CD4-positive, alpha-beta T cell (primary cell): ENCODE measurements around the gene CABCOCO1. TPM values are rescaled to one million over a fixed set of nuclear protein-coding genes. Genes with fewer than 3 reads are reported as not detected.

ENCODE experiments used
- ATAC-seq: fragments of 200-7000 bp; cut with Tn5 transposase; one replicate; pipeline ENCODE4 v1.10.0; 2022; ENCODE audit warnings: mild to moderate bottlenecking; ENCODE audit not compliant: poor library complexity
- CTCF ChIA-PET: fragments of 350-600 bp; sonication (Branson Sonifier 250); formaldehyde crosslinking; loops from one replicate; lab custom pipeline; 2021; ENCODE audit warnings: antibody characterized with exemption, inconsistent platforms; lab: Charles Lee
- POLR2A ChIA-PET: fragments of 350-600 bp; sonication (Branson Sonifier 250); formaldehyde crosslinking; loops from one replicate; lab custom pipeline; 2021; ENCODE audit warnings: antibody characterized with exemption, inconsistent platforms; lab: Charles Lee
- DNase-seq, 14 experiments: peaks; one replicate each; pipeline ENCODE4 v3.0.0-alpha.2; 2013 to 2020; ENCODE audit warnings: mixed read lengths in 2 of 14
- H3K27ac ChIP-seq, 2 donors: one replicate each; pipeline versions ENCODE4 v1.5.1 to v1.7.0; 2013; ENCODE audit warnings: low read length in 2 of 2, low read depth in 1 of 2, mild to moderate bottlenecking in 1 of 2
- H3K27me3 ChIP-seq, 2 experiments: 1 replicate in 1 of 2; 2 replicates in 1 of 2; pipeline versions ENCODE4 v1.6.1 to v1.7.0; 2013; ENCODE audit warnings: low read length in 2 of 2, control low read depth in 1 of 2, mild to moderate bottlenecking in 1 of 2, moderate library complexity in 1 of 2; ENCODE audit not compliant: insufficient read depth in 2 of 2, control insufficient read depth in 1 of 2
- H3K36me3 ChIP-seq: one replicate; pipeline ENCODE4 v1.6.1; 2013; ENCODE audit warnings: low read length, control low read depth; ENCODE audit not compliant: insufficient read depth
- H3K4me1 ChIP-seq: one replicate; pipeline ENCODE4 v1.6.1; 2013; ENCODE audit warnings: low read length, control low read depth; ENCODE audit not compliant: insufficient read depth
- H3K4me3 ChIP-seq: one replicate; pipeline ENCODE4 v1.5.1; 2013; ENCODE audit warnings: mild to moderate bottlenecking, low read length, moderate library complexity
- H3K9me3 ChIP-seq, 2 experiments: 1 replicate in 1 of 2; 2 replicates in 1 of 2; pipeline versions ENCODE4 v1.6.1 to v1.7.0; 2013; ENCODE audit warnings: low read length in 2 of 2, mild to moderate bottlenecking in 2 of 2, control low read depth in 1 of 2, moderate library complexity in 1 of 2; ENCODE audit not compliant: control insufficient read depth in 1 of 2, insufficient read depth in 1 of 2
- H3K27ac Mint-ChIP-seq: one replicate; pipeline ENCODE4 v1.8.0; 2020; ENCODE audit warnings: mixed read lengths
- H3K27me3 Mint-ChIP-seq: one replicate; pipeline ENCODE4 v1.8.0; 2021; ENCODE audit warnings: mixed read lengths
- H3K36me3 Mint-ChIP-seq: one replicate; pipeline ENCODE4 v1.8.0; 2021; ENCODE audit warnings: low read depth, mixed read lengths
- H3K4me1 Mint-ChIP-seq: one replicate; pipeline ENCODE4 v1.8.0; 2021; ENCODE audit warnings: low read depth, mixed read lengths
- H3K4me3 Mint-ChIP-seq: one replicate; pipeline ENCODE4 v1.8.0; 2020; ENCODE audit warnings: mild to moderate bottlenecking, mixed read lengths
- H3K9me3 Mint-ChIP-seq: one replicate; pipeline ENCODE4 v1.8.0; 2020; ENCODE audit warnings: mixed read lengths
- CTCF ChIP-seq: fragments of 200-600 bp; IDR thresholded peaks from one replicate; pipeline ENCODE4 v1.8.0; 2022; ENCODE audit warnings: antibody characterized with exemption, mild to moderate bottlenecking
- intact Hi-C, 2 experiments: fragments of 100-400 bp; cut with DNase I in 1 of 2; cut with micrococcal nuclease in 1 of 2; formaldehyde crosslinking; loops; one replicate each; pipeline versions ENCODE4 v1.15.1 to v1.9.0; 2023 to 2025; cut with DNase I, micrococcal nuclease
- total RNA-seq, 174 experiments: library from RNA in 2 of 174; stranded (reverse) in 2 of 174; gene quantifications; one replicate each; pipeline ENCODE4 v1.2.3 and lab custom pipeline; 2021 to 2026

Gene CABCOCO1
- total RNA-seq, 2 experiments from 2014 or later: not detected

GRCh38 chr10:61628875-61629513 lies 33.7 kb upstream of the CABCOCO1 start:
- intact Hi-C loops: no loop called here
- Mint-ChIP-seq H3K27ac (no peak overlapping the region), H3K36me3 (no peaks in the 10 kb centered on the region)

GRCh38 chr10:61629576-61629975 lies 33.2 kb upstream of the CABCOCO1 start:
- H3K36me3 ChIP-seq: no peaks in the 10 kb centered on the region
- Mint-ChIP-seq H3K27me3 (peaks cover 5% of the 10 kb centered on the region), H3K36me3 (no peaks in the 10 kb centered on the region), H3K4me3 (no peak overlapping the region), H3K4me1 (no peaks in the 10 kb centered on the region), H3K9me3 (no peaks in the 10 kb centered on the region), H3K27ac (no peak overlapping the region)
- no peak for ATAC-seq
- no peak overlapping the region for H3K4me3 ChIP-seq
- DNase-seq: no peak
- no peaks in the 10 kb centered on the region for H3K27me3 ChIP-seq
- ChIA-PET CTCF (no interaction called here), POLR2A (no interaction called here)
- no peak for TF ChIP-seq CTCF
- intact Hi-C loops: no loop called here
- no peak overlapping the region for H3K27ac ChIP-seq
- no peaks in the 10 kb centered on the region for H3K9me3 ChIP-seq
- no peaks in the 10 kb centered on the region for H3K4me1 ChIP-seq

More at GRCh38 chr10:61628875-61629513, 33.7 kb upstream of the CABCOCO1 start:
- Mint-ChIP-seq H3K4me3 (no peak overlapping the region), H3K27me3 (peaks cover 5% of the 10 kb centered on the region), H3K4me1 (no peaks in the 10 kb centered on the region), H3K9me3 (no peaks in the 10 kb centered on the region)
- no peak overlapping the region for H3K27ac ChIP-seq
- ChIA-PET CTCF (no interaction called here), POLR2A (no interaction called here)
- DNase-seq (no peak), ATAC-seq (no peak)
- TF ChIP-seq CTCF: no peak
- H3K4me3 ChIP-seq: no peak overlapping the region
- no peaks in the 10 kb centered on the region for H3K27me3 ChIP-seq
- no peaks in the 10 kb centered on the region for H3K4me1 ChIP-seq
- H3K9me3 ChIP-seq: no peaks in the 10 kb centered on the region
- no peaks in the 10 kb centered on the region for H3K36me3 ChIP-seq

- no peak for DNase-seq
- CTCF ChIA-PET: no interaction called here
- Histone ChIP-seq H3K36me3 (no peaks in the 10 kb centered on the region), H3K9me3 (no peaks in the 10 kb centered on the region), H3K27ac (no peak overlapping the region), H3K4me3 (no peak overlapping the region), H3K27me3 (no peaks in the 10 kb centered on the region), H3K4me1 (no peaks in the 10 kb centered on the region)
- Mint-ChIP-seq H3K4me3 (no peak overlapping the region), H3K9me3 (no peaks in the 10 kb centered on the region), H3K4me1 (no peaks in the 10 kb centered on the region), H3K36me3 (no peaks in the 10 kb centered on the region), H3K27ac (no peak overlapping the region), H3K27me3 (no peaks in the 10 kb centered on the region)
- POLR2A ChIA-PET: no interaction called here
- no peak for ATAC-seq
- intact Hi-C loops: no loop called here
- no peak for TF ChIP-seq CTCF
Observed at GRCh38 chr10:61632057-61632670, 30.6 kb upstream of the CABCOCO1 start.
